ENCODE results near the gene TULP3. TPM values are rescaled to one million over a fixed set of nuclear protein-coding genes. Genes with fewer than 3 reads are reported as not detected.

Gene TULP3
- total RNA-seq, 2 experiments from 2014 or later: 10.7 to 11.0 TPM

DNA sequence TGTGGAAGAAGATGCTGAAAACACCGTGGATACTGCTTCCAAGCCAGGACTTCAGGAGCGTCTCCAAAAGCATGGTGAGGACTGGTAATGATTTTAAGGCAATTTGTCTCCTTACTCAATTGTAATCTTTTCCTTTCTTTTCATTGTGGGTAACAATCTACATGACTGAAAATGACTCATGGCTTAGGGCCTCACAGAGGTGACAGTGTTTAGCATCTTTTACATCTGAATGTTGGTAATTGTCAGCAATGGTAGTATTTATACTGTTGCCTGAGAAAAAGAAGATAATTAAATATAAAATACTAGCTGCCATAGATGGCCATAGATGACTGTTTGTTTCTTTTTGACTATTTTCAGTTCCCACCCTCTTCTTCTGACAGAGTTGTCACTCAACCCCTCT lies 31.6 kb downstream of the TULP3 start:
- Histone ChIP-seq H3K4me3 (ENCODE audit: low read depth, low read length, poor library complexity, severe bottlenecking) (no peak overlapping the region), H3K79me2 (ENCODE audit: insufficient read depth, low read depth, low read length) (no peaks in the 10 kb centered on the region), H3K4me1 (ENCODE audit: insufficient read depth, low read length, poor library complexity, severe bottlenecking) (no peaks in the 10 kb centered on the region), H3K27ac (ENCODE audit: low read depth, low read length, poor library complexity, severe bottlenecking) (no peak overlapping the region), H3K9me2 (ENCODE audit: insufficient read depth, low read length) (no peaks in the 10 kb centered on the region), H4K20me1 (ENCODE audit: insufficient read depth, low read length) (no peaks in the 10 kb centered on the region), H3K36me3 (ENCODE audit: insufficient read depth, low read length) (peaks cover 19% of the 10 kb centered on the region), H3K9me3 (ENCODE audit: low read length) (no peaks in the 10 kb centered on the region), H2AFZ (ENCODE audit: low read length) (no peak overlapping the region), H3K4me2 (ENCODE audit: low read length) (no peak overlapping the region)
- TF ChIP-seq, protein P1, sequence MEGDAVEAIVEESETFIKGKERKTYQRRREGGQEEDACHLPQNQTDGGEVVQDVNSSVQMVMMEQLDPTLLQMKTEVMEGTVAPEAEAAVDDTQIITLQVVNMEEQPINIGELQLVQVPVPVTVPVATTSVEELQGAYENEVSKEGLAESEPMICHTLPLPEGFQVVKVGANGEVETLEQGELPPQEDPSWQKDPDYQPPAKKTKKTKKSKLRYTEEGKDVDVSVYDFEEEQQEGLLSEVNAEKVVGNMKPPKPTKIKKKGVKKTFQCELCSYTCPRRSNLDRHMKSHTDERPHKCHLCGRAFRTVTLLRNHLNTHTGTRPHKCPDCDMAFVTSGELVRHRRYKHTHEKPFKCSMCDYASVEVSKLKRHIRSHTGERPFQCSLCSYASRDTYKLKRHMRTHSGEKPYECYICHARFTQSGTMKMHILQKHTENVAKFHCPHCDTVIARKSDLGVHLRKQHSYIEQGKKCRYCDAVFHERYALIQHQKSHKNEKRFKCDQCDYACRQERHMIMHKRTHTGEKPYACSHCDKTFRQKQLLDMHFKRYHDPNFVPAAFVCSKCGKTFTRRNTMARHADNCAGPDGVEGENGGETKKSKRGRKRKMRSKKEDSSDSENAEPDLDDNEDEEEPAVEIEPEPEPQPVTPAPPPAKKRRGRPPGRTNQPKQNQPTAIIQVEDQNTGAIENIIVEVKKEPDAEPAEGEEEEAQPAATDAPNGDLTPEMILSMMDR (conservative IDR thresholded peaks at IDR 0.05; ENCODE audit: low read length): no peak
- TF ChIP-seq EZH2phosphoT487 (IDR thresholded peaks at IDR 0.05; ENCODE audit: borderline replicate concordance, low read depth, low read length): no peak
- CTCF ChIA-PET (ENCODE audit: unreplicated experiment): no interaction called here
- intact Hi-C loops (cut with micrococcal nuclease; ENCODE audit: unreplicated experiment): no loop called here
- DNase-seq (ENCODE audit: low spot score): no peak
- POLR2A ChIA-PET: no interaction called here
- no TSS peak for BruUV-seq (replicated peaks)

DNA sequence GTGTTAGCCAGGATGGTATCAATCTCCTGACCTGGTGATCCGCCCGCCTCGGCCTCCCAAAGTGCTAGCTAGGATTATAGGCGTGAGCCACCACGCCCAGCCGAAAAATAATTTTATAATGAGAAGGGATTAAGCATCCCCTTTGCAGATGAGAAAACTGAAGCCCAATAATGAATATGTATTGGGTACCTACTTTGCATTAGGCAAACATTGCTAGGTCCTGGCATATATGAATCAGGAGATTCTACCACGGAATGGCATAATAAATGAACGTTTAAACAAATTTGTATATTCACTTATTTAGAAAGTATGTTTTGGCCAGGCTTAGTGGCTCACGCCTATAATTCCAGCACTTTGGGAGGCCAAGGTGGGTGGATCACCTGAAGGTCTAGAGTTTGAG lies 32.4 kb downstream of the TULP3 start:
- Histone ChIP-seq H3K4me2 (ENCODE audit: low read length) (no peak overlapping the region), H3K4me3 (ENCODE audit: low read depth, low read length, poor library complexity, severe bottlenecking) (no peak overlapping the region), H2AFZ (ENCODE audit: low read length) (no peak overlapping the region), H3K9me2 (ENCODE audit: insufficient read depth, low read length) (no peaks in the 10 kb centered on the region), H4K20me1 (ENCODE audit: insufficient read depth, low read length) (no peaks in the 10 kb centered on the region), H3K27ac (ENCODE audit: low read depth, low read length, poor library complexity, severe bottlenecking) (no peak overlapping the region), H3K79me2 (ENCODE audit: insufficient read depth, low read depth, low read length) (no peaks in the 10 kb centered on the region), H3K9me3 (ENCODE audit: low read length) (no peaks in the 10 kb centered on the region), H3K36me3 (ENCODE audit: insufficient read depth, low read length) (peaks cover 19% of the 10 kb centered on the region), H3K4me1 (ENCODE audit: insufficient read depth, low read length, poor library complexity, severe bottlenecking) (no peaks in the 10 kb centered on the region)
- DNase-seq (ENCODE audit: low spot score): no peak
- TF ChIP-seq, protein P1 (conservative IDR thresholded peaks at IDR 0.05; ENCODE audit: low read length): no peak
- TF ChIP-seq EZH2phosphoT487 (IDR thresholded peaks at IDR 0.05; ENCODE audit: borderline replicate concordance, low read depth, low read length): no peak
- POLR2A ChIA-PET: no interaction called here
- BruUV-seq (replicated peaks): no TSS peak
- CTCF ChIA-PET (ENCODE audit: unreplicated experiment): no interaction called here
- intact Hi-C loops (cut with micrococcal nuclease; ENCODE audit: unreplicated experiment): no loop called here

DNA sequence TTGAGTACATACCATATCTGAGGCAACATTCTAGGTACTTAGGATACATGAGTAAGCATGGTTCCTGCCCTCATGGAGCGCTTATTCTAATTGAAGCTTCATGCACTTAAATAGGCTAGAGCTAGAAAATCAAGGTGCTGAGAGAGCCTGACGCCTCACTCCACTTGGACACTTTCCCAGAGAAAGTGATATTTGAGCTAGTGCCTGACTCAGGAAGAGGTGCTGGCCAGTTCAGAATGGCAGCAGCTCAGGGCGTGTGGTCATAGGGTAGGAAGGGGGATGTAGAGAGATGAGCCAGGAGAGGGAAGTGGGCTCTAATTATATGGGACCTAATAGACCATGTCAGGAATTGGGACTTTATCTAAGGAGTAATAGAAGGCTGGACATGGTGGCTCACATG lies 33.3 kb downstream of the TULP3 start:
- peaks cover 19% of the 10 kb centered on the region for H3K36me3 ChIP-seq (ENCODE audit: insufficient read depth, low read length)
- POLR2A ChIA-PET: no interaction called here

More for the DNA sequence above, 33.3 kb downstream of the TULP3 start:
- BruUV-seq (replicated peaks): no TSS peak
- H3K79me2 ChIP-seq (ENCODE audit: insufficient read depth, low read depth, low read length): no peaks in the 10 kb centered on the region
- H3K4me2 ChIP-seq (ENCODE audit: low read length): no peak overlapping the region
- H3K9me2 ChIP-seq (ENCODE audit: insufficient read depth, low read length): no peaks in the 10 kb centered on the region
- H2AFZ ChIP-seq (ENCODE audit: low read length): no peak overlapping the region
- H4K20me1 ChIP-seq (ENCODE audit: insufficient read depth, low read length): no peaks in the 10 kb centered on the region
- DNase-seq (ENCODE audit: low spot score): no peak
- TF ChIP-seq, protein P1 (conservative IDR thresholded peaks at IDR 0.05; ENCODE audit: low read length): no peak
- no peak for TF ChIP-seq EZH2phosphoT487 (IDR thresholded peaks at IDR 0.05; ENCODE audit: borderline replicate concordance, low read depth, low read length)
- CTCF ChIA-PET (ENCODE audit: unreplicated experiment): no interaction called here
- no peaks in the 10 kb centered on the region for H3K4me1 ChIP-seq (ENCODE audit: insufficient read depth, low read length, poor library complexity, severe bottlenecking)
- no peaks in the 10 kb centered on the region for H3K9me3 ChIP-seq (ENCODE audit: low read length)
- no peak overlapping the region for H3K27ac ChIP-seq (ENCODE audit: low read depth, low read length, poor library complexity, severe bottlenecking)
- no peak overlapping the region for H3K4me3 ChIP-seq (ENCODE audit: low read depth, low read length, poor library complexity, severe bottlenecking)
- intact Hi-C loops (cut with micrococcal nuclease; ENCODE audit: unreplicated experiment): no loop called here
